MM.1S (cell line): ENCODE results near the gene MPC2.

Experiments
- DNase-seq: peaks from one replicate; pipeline ENCODE4 v3.0.0-alpha.2; 2015
- H2AFZ ChIP-seq: fragments of 300-600 bp; sonication (generic); 2 replicates; pipeline ENCODE4 v1.6.0; 2016; ENCODE audit warnings: antibody characterized with exemption, low read length
- H3F3A ChIP-seq: fragments of 300-600 bp; sonication (generic); 2 replicates; pipeline ENCODE4 v1.6.1; 2016; ENCODE audit warnings: mild to moderate bottlenecking, antibody characterized with exemption, low read length, moderate library complexity, mixed read lengths; ENCODE audit not compliant: insufficient read depth
- H3K27ac ChIP-seq: fragments of 300-600 bp; sonication (generic); 2 replicates; pipeline ENCODE4 v1.5.1; 2016; ENCODE audit warnings: mild to moderate bottlenecking, low read length
- H3K27me3 ChIP-seq: fragments of 300-600 bp; sonication (generic); replicated peaks from 2 replicates; pipeline ENCODE4 v1.6.0; 2016; ENCODE audit warnings: low read length; ENCODE audit not compliant: insufficient read depth
- H3K36me3 ChIP-seq: fragments of 300-600 bp; sonication (generic); replicated peaks from 2 replicates; pipeline ENCODE4 v1.6.1; 2016; ENCODE audit warnings: mild to moderate bottlenecking, low read length, mixed read lengths; ENCODE audit not compliant: insufficient read depth
- H3K4me1 ChIP-seq: fragments of 300-600 bp; sonication (generic); 2 replicates; pipeline ENCODE4 v1.6.1; 2016; ENCODE audit warnings: low read length, mixed read lengths
- H3K4me2 ChIP-seq: fragments of 300-600 bp; sonication (generic); 2 replicates; pipeline ENCODE4 v1.6.0; 2016; ENCODE audit warnings: low read depth, low read length
- H3K4me3 ChIP-seq: fragments of 300-600 bp; sonication (generic); 2 replicates; pipeline ENCODE4 v1.5.1; 2016; ENCODE audit warnings: low read length, mixed read lengths
- H3K79me2 ChIP-seq: fragments of 300-600 bp; sonication (generic); 2 replicates; pipeline ENCODE4 v1.6.1; 2016; ENCODE audit warnings: mixed run types, low read length, mixed read lengths
- H3K9ac ChIP-seq: fragments of 300-600 bp; sonication (generic); 2 replicates; pipeline ENCODE4 v1.6.1; 2016; ENCODE audit warnings: low read length, mixed read lengths
- H3K9me2 ChIP-seq: fragments of 300-600 bp; sonication (generic); replicated peaks from 2 replicates; pipeline ENCODE4 v1.6.1; 2016; ENCODE audit warnings: mild to moderate bottlenecking, low read length, mixed read lengths; ENCODE audit not compliant: insufficient read depth
- H3K9me3 ChIP-seq: fragments of 300-600 bp; sonication (generic); replicated peaks from 2 replicates; pipeline ENCODE4 v1.6.1; 2016; ENCODE audit warnings: mild to moderate bottlenecking, low read length, mixed read lengths; ENCODE audit not compliant: insufficient read depth
- H4K20me1 ChIP-seq: fragments of 300-600 bp; sonication (generic); 2 replicates; pipeline ENCODE4 v1.6.1; 2016; ENCODE audit warnings: mild to moderate bottlenecking, low read length, moderate library complexity, mixed read lengths; ENCODE audit not compliant: insufficient read depth
- CTCF ChIP-seq: fragments of 300-600 bp; sonication (generic); IDR thresholded peaks from 2 replicates; pipeline ENCODE4 v1.5.1; 2016; ENCODE audit warnings: antibody characterized with exemption, low read length, mixed read lengths
- EZH2 ChIP-seq: fragments of 300-600 bp; sonication (generic); optimal IDR thresholded peaks from 2 replicates; pipeline ENCODE3; 2017; ENCODE audit warnings: low read depth, mild to moderate bottlenecking, antibody characterized with exemption, low read length, mixed read lengths
- EZH2phosphoT487 ChIP-seq: fragments of 300-600 bp; sonication (generic); IDR thresholded peaks from 2 replicates; pipeline ENCODE4 v1.6.1; 2018; ENCODE audit warnings: antibody characterized with exemption, low read length

Gene MPC2

GRCh38 chr1:167881786-167882185, 55.1 kb downstream of the MPC2 start:
- H3K27ac ChIP-seq, result no peak overlapping the region
- H3K4me1 ChIP-seq, result no peaks in the 10 kb centered on the region
- H2AFZ ChIP-seq, result no peak overlapping the region
- H3K4me2 ChIP-seq, result no peak overlapping the region
- H3K36me3 ChIP-seq, result no peaks in the 10 kb centered on the region
- H3K9me2 ChIP-seq, result no peaks in the 10 kb centered on the region
- H3K9me3 ChIP-seq, result no peaks in the 10 kb centered on the region
- H3K79me2 ChIP-seq, result no peaks in the 10 kb centered on the region
- no peak for DNase-seq
- H4K20me1 ChIP-seq, result no peaks in the 10 kb centered on the region
- H3K4me3 ChIP-seq, result no peak overlapping the region
- no peaks in the 10 kb centered on the region for H3K27me3 ChIP-seq
- H3K9ac ChIP-seq, result no peak overlapping the region
- TF ChIP-seq EZH2, result no peak
- H3F3A ChIP-seq, result no peaks in the 10 kb centered on the region

- H3K9me2 ChIP-seq, result no peaks in the 10 kb centered on the region
- H3K9me3 ChIP-seq, result no peaks in the 10 kb centered on the region
- no peak overlapping the region for H3K9ac ChIP-seq
- no peaks in the 10 kb centered on the region for H3K27me3 ChIP-seq
- no peak for DNase-seq
- H3K4me3 ChIP-seq, result no peak overlapping the region
- TF ChIP-seq CTCF, result no peak
- no peak for TF ChIP-seq EZH2
- TF ChIP-seq EZH2phosphoT487, result no peak
- H3K79me2 ChIP-seq, result no peaks in the 10 kb centered on the region
- no peaks in the 10 kb centered on the region for H3K36me3 ChIP-seq
- no peaks in the 10 kb centered on the region for H3K4me1 ChIP-seq
- H3K4me2 ChIP-seq, result no peak overlapping the region
- H2AFZ ChIP-seq, result no peak overlapping the region
- no peaks in the 10 kb centered on the region for H4K20me1 ChIP-seq
- no peaks in the 10 kb centered on the region for H3F3A ChIP-seq
- no peak overlapping the region for H3K27ac ChIP-seq
Measured at GRCh38 chr1:167881069-167881468, 55.8 kb downstream of the MPC2 start.

DNA sequence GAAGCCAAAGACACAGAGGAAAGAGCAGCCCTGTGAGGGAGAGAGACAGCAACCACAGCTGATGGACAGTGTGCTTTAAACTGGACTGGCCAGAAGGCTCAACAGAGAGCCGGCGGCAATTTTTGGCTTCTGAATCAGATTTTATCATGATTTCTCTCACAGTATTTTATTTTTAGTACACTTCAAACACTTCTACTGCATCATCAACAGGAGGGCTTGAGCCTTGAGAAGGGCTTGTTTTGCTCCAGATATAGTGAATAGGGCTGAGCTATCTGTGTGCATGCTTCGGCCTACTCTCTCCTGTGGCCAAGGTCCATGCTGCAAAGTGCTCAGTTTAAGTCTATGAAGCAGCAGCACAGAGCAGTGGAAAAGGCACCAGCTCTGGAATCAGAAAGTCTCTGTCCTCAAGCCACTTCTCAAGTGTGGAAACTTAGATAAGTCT, 56.3 kb downstream of the MPC2 start:
- DNase-seq, result no peak
- H3K9me2 ChIP-seq, result no peaks in the 10 kb centered on the region
- H3K9me3 ChIP-seq, result no peaks in the 10 kb centered on the region
- no peaks in the 10 kb centered on the region for H4K20me1 ChIP-seq
- TF ChIP-seq CTCF (no peak), EZH2phosphoT487 (no peak), EZH2 (no peak)
- H3F3A ChIP-seq, result no peaks in the 10 kb centered on the region
- no peaks in the 10 kb centered on the region for H3K36me3 ChIP-seq
- H2AFZ ChIP-seq, result no peak overlapping the region
- H3K27me3 ChIP-seq, result no peaks in the 10 kb centered on the region
- H3K27ac ChIP-seq, result no peak overlapping the region
- H3K4me2 ChIP-seq, result no peak overlapping the region
- no peaks in the 10 kb centered on the region for H3K4me1 ChIP-seq
- H3K79me2 ChIP-seq, result no peaks in the 10 kb centered on the region
- H3K9ac ChIP-seq, result no peak overlapping the region
- H3K4me3 ChIP-seq, result no peak overlapping the region

GRCh38 chr1:167879508-167879907, 57.4 kb downstream of the MPC2 start:
- no peaks in the 10 kb centered on the region for H4K20me1 ChIP-seq
- H3K4me2 ChIP-seq, result no peak overlapping the region
- H3K79me2 ChIP-seq, result no peaks in the 10 kb centered on the region
- H3K9me3 ChIP-seq, result no peaks in the 10 kb centered on the region
- no peaks in the 10 kb centered on the region for H3K4me1 ChIP-seq
- no peaks in the 10 kb centered on the region for H3K27me3 ChIP-seq
- H3K27ac ChIP-seq, result no peak overlapping the region
- TF ChIP-seq CTCF (no peak), EZH2 (no peak), EZH2phosphoT487 (no peak)
- DNase-seq, result no peak
- H3K4me3 ChIP-seq, result no peak overlapping the region
- H3K36me3 ChIP-seq, result no peaks in the 10 kb centered on the region
- no peak overlapping the region for H3K9ac ChIP-seq
- H3K9me2 ChIP-seq, result no peaks in the 10 kb centered on the region
- no peak overlapping the region for H2AFZ ChIP-seq
- no peaks in the 10 kb centered on the region for H3F3A ChIP-seq
